T47D (cell line): Measurements from ENCODE around the gene HIP1R.

ENCODE experiments used
- DNase-seq, 2 experiments: peaks; one replicate each; pipeline versions ENCODE4 v3.0.0 to v3.0.0-alpha.2; 2011 to 2012; ENCODE audit warnings: low read depth in 1 of 2, low spot score in 1 of 2
- JUND ChIP-seq: IDR thresholded peaks from 2 replicates; pipeline ENCODE4 v1.6.1; 2012; ENCODE audit warnings: low read depth
- in situ Hi-C: cut with HindIII; loops from 2 replicates; pipeline ENCODE4 v1.10.0; 2016; ENCODE audit warnings: low sequenced_read_pairs, low pct_unique_long_range_greater_than_20kb

The HIP1R gene

GRCh38 chr12:122853582-122854245, 18.5 kb downstream of the HIP1R start:
- no peak for DNase-seq
- TF ChIP-seq JUND, result no peak
- in situ Hi-C loops, result no loop called here

- in situ Hi-C loops, result no loop called here
- no peak for DNase-seq
- no peak for TF ChIP-seq JUND
These were observed 19.3 kb downstream of the HIP1R start for GRCh38 chr12:122854554-122854953.

GRCh38 chr12:122855071-122855829, 20.0 kb downstream of the HIP1R start:
- in situ Hi-C loops, result no loop called here
- no peak for TF ChIP-seq JUND
- no peak for DNase-seq

- TF ChIP-seq JUND, result no peak
- in situ Hi-C loops, result no loop called here
- DNase-seq, result no peak
These were observed 20.9 kb downstream of the HIP1R start for GRCh38 chr12:122855928-122856831.

DNA sequence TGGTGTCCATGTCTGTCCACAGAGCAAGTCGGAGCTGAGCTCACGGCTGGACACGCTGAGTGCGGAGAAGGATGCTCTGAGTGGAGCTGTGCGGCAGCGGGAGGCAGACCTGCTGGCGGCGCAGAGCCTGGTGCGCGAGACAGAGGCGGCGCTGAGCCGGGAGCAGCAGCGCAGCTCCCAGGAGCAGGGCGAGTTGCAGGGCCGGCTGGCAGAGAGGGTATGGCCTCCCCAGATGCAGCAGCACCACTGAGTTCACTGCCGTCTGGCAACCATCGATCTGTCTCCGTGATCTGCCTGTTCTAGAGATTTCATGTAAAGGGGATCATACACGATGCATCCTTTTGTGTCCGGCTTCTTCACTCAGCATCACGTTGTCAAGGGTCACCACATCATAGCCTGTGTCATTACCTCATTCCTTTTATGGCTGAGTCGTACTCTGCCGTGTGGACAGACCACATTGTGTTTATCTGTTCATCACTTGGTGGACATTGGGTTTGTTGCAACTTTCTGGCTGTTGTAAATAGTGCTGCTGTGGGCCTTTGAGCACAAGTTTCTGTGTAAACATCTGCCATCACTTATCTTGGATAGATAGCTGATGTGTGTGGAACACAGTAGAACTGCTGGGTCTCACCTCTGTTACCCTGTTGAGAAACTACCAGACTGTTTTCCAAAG, 21.9 kb downstream of the HIP1R start:
- TF ChIP-seq JUND, result no peak
- in situ Hi-C loops, result no loop called here
- no peak for DNase-seq

GRCh38 chr12:122858171-122858570, 22.9 kb downstream of the HIP1R start:
- no peak for DNase-seq
- in situ Hi-C loops, result no loop called here
- TF ChIP-seq JUND, result no peak

DNA sequence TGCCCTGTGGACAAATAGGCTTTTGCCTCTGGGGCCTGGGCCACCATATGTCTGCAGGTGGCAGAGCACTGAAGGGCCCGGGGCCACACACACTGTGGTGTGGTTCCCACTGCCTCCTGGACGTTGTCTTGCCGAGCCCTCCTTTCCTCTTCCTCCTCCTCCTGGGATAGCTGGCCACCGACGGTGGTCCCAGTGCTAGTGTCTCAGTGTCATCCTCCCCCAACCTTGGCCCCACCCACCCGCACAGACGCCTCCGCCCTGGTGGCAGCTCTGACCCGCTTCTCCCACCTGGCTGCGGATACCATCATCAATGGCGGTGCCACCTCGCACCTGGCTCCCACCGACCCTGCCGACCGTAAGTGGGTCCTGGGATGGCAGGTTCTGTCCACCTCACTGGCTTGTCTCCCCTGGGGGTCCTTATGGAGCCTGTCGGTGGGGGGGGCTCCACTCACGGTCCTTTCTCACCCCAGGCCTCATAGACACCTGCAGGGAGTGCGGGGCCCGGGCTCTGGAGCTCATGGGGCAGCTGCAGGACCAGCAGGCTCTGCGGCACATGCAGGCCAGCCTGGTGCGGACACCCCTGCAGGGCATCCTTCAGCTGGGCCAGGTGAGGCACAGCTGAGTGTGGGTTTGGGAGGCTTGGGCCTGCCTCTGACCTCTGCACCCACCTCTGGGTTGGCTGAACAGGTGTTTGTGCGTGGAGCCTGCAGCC, 23.5 kb downstream of the HIP1R start:
- no peak for DNase-seq
- no peak for TF ChIP-seq JUND
- in situ Hi-C loops, result no loop called here

DNA sequence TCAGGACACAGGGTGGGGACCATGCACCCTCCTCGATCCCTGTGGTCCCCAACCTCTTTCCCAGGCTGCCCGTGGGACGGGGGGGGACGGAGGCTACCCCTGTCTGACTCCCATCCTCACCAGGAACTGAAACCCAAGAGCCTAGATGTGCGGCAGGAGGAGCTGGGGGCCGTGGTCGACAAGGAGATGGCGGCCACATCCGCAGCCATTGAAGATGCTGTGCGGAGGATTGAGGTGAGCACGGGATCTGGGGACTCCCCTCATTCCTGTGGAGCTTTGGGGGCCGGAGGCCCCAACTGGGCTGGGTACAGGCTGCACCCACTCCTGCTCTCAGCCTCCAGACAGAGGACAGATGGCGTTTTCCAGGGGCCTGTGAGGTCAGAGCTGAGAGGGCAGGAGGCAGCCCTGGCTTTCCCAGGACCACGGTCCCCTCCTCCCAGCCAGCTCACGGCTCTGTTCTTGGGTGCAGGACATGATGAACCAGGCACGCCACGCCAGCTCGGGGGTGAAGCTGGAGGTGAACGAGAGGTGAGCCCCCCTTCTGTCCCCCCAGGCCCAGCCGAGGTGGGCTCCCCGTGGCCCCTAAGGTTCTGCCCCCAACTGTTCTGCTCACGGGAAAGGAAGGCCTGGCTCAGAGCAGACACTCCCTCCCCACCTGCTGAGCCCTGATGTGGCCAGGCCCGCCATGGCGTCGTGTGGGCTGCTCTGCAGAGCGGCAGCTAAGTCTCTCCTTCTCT, 24.2 kb downstream of the HIP1R start:
- DNase-seq, result no peak
- no peak for TF ChIP-seq JUND
- in situ Hi-C loops, result no loop called here

DNA sequence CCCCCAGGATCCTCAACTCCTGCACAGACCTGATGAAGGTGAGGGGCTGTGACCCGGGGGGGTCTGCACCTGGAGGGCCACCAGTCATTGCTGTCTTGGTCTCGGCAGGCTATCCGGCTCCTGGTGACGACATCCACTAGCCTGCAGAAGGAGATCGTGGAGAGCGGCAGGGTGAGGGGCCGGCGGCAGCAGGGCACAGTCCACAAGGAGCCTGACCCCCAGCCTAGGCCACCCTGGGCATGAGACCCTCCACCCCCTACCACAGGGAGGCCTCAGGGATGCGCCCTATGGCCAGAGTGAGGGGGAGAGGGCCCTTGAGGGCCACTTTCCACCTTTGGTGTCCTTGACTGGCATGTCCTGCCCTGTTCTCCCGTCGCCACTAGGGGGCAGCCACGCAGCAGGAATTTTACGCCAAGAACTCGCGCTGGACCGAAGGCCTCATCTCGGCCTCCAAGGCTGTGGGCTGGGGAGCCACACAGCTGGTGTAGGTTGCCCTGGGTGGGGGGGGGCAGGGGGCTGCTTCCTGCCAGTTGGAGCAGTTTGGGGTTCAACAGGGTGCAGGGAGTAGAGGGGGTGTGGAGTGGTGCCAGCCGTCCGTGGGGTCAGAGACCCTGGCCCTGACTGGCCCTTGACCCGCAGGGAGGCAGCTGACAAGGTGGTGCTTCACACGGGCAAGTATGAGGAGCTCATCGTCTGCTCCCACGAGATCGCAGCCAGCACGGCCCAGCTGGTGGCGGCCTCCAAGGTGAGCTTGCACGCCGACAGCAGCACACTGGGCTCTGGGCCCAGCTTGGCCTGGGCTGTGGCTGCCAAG, 25.0 kb downstream of the HIP1R start:
- in situ Hi-C loops, result no loop called here
- TF ChIP-seq JUND, result no peak

GRCh38 chr12:122860854-122861586, 25.8 kb downstream of the HIP1R start:
- DNase-seq, result no peak
- TF ChIP-seq JUND, result no peak
- in situ Hi-C loops, result no loop called here

More for the DNA sequence above, 25.0 kb downstream of the HIP1R start:
- DNase-seq, result peak; percentile 88 to 95
